ENCODE measurements around the gene AKIP1.

AKIP1 gene

DNA sequence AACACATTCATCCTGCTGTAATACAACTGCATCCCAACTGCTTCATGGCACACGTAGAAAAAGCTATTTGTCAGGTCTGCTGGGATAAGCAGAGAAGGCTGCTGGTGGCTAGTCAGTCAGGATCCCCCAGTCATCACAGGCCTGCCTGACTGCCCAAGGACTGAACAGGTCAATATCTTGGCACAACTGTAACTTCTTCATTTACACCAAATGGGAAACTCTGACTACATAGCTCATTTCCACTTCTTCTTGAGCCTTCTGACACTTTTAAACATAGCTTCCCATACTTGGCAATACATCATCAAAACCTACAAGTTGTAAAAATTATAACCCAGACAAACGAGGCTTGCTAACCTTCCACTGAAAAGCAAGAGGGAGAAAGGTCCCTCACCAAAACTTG is 50.4 kb downstream of the AKIP1 start:
- DNase-seq: no peak

DNA sequence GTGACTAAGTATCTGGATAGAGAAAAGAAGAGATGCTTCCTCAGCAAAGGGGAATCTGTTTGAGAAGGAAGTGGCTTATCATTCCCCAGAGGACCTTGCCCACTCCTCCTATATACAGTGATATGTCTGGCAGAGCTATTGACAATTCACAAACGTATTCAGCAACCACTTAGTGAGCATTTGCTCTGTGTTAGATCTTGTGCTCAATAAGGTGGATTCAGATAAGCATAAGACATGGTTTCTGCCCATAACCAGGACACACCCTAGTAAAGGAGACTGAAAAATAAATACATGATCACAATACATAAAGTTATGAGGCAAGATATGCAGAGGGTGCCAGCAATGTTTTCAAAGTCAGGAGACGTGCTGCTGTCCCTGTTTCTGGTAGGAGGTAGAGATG is 51.9 kb downstream of the AKIP1 start:
- no peak for DNase-seq

DNA sequence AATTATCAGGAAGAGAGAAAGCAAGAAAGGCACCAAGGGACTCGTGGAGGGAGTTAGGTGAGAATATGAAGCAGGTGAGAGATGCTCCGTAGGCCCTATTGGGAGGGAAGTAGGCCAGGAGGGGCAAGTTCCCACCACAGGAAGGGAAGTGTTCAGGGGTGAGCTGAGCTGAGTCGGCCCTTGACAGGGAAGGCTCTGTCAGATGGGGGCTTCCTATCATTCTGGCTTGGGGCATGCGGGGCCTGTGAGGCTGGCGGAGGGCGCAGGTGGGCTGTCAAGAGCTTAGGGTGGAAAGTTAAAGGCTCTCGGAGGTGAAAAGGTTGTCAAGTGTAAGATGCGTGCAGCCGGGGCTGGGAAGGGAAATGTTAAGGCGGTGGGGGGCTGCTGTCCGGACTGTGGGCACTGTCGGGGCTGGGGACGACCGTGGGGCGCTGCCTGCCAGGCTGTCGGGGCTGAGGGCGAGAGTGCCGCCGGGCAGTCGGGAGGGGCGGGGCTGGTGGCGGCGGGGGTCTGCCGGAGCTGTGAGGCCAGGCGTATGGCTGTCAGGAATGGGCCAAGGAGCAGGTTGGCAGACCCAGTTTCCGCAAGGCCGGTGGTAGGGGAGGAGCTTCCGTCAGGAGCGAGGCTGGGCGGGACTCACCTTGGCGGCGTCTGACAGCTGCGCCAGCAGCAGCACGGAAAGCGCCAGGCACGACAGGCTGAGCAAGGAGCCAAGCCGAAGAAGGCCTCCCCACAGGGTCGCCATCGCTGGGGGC is 52.8 kb downstream of the AKIP1 start:
- peak; percentile 75 for DNase-seq

DNA sequence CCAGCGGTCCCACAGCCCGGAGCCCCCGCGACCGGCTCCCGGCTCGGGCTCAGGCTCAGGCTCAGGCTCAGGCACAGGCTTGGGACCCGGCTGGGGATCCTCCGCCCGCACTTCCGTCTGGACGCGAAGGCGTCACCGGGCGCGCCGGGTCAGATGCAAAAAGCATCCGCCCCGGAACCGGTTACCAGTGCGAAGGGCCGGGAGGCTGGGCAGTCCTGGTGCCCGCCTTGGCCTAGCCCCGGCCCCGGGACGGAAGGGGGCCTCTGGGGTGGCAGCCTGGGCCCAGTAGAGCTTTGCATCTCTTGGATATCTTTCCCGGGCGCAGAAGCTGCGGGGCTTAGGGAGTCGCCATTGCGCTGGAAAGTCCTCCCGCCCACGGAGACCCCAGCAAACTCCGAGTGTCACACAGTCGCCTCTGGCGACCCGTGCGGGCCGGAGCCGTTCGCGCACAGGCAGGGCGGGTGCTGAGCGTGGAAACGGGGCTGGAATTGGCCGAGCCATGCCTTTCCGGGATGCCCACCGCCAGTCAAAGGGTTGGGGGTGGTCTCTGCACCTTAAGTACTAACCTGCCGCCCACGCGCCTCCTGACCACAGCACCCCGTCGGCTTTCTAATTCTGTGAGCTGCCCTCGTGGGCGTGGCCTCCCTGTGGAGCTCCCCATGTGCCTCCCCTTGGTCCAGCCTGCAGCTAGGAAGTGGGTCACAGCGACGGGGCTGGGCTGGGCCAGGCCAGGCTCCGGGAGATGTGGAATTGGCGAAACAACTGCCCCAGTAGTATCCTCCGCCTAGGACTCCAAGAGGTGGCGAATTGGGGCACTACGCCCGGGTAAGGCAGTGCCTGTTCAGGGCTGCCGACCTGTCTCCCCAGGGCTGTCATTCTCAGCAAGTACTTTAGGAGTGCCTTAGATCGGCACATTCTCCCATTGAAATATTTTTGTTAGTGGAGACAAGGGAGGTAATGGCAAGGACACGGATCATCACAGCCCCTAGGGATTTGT is 53.6 kb downstream of the AKIP1 start, which contains the start of gene TMEM9B:
TSS of gene TMEM9B (minus strand) at position 119 of the 997 bp plus-strand sequence. CDS start 129 bp downstream, outside the sequence.
- peak; percentile 76 for DNase-seq

DNA sequence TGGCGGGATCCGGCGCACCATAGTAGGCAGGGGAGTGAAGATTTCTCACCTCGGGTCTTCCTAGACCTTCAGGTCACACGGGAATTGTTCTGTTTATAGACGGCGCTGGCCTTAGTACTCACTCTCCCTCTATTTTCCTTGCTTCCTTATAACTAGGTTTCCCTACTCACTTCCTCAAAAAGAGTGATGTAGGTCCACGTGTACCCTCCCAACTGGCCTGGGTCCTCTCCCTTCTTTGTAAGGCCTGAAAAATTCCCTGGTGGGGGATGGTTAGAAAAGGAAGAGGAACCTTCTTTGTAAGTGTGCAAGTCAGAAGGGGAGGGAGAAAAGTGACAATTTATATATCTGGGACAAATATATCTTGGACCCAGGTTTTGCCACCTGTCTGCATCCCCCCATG is 56.2 kb downstream of the AKIP1 start:
- DNase-seq: no peak

All from CD4-positive, alpha-beta T cell treated with Interferon gamma for 1 hour (primary cell).